Stimulated activated CD4-positive, alpha-beta T cell treated with anti-CD3 and anti-CD28 coated beads, Interleukin-1b, Interleukin-23, amount 100 ng/mL, for 4 hours (primary cell): ENCODE results near the gene OR6K3.
"Not testable (repeated sequence)": the region's sequence is repeated elsewhere in the genome, so short reads cannot be mapped to it uniquely, and the experiment has no call there.

Source experiments
- DNase-seq, 2 donors: peaks; one replicate each; pipeline ENCODE4 v3.0.0-alpha.2; 2020; ENCODE audit warnings: low read depth in 2 of 2

OR6K3 gene, protein sequence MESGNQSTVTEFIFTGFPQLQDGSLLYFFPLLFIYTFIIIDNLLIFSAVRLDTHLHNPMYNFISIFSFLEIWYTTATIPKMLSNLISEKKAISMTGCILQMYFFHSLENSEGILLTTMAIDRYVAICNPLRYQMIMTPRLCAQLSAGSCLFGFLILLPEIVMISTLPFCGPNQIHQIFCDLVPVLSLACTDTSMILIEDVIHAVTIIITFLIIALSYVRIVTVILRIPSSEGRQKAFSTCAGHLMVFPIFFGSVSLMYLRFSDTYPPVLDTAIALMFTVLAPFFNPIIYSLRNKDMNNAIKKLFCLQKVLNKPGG

DNA sequence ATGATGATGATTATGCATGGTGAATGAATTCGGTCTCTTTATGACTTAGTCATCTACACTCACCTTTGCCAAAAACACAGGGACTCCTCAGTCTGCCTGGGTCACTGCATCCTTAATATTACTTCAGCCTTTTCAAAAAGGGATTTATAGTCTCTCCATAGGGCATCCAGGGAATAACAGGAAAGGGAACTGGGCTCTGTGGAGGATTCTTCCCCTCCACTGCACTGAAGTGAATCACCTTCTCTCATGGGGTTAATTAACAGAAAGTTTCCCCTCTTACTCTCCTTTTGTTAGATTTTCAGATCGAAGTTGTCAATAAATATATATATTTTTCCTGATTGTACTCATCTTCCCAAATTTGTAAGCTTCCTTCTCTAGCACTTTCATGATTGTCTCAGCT, at the start of gene OR6K3:
TSS of gene OR6K3 (minus strand) at position 101 of the 400 bp plus-strand sequence. CDS start 2,605 bp downstream, outside the sequence.
- DNase-seq, result no peak

DNA sequence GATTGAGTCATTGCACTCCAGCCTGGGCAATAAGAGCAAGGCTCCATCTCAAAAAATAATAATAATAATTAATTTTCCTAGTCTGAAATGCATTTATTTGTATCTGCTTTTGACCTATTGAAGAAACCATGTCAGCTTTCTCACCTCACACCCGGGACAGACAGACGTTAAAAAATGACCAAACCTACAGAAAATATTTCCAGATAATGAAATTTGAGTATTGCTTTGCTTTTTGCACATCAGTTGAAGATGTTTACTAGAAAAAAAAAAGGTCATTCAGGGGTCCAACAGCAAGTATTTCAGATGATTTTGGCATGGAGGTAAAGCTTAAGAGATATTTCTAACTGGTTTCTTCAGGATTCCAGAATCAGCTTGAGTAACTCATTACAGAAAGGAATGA, 33.9 kb upstream of the OR6K3 start, which contains the start of gene OR6K6:
TSS of gene OR6K6 (plus strand) at position 301 of the 400 bp plus-strand sequence. CDS start 168 bp downstream, outside the sequence.
- no peak for DNase-seq

DNA sequence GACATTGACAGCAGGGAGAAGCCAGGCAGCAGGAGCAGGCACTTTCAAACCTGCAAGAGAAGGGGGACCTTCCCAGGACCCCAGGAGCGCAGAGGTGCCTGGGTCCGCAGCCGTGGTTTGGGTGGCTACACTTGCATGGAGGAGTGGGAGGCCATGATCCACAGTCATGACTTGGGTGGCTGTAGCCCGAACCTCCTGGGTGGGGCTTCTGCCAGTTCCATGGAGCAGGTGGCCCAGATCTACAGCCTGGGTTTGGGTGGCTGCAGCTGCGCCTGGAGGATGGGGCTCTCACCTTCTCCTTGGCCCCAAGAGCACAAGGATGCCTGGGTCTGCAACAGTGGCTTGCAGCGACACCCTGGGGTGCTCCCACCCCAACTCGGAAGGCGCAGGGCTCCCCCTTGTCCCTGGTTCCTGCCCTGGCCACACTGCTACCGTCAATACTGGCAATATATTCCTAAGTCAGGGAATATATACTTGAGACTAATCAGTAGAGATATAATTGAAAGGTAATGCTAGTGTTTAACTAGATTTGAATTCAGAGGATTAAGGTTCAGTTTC, 31.7 kb upstream of the OR6K3 start:
- no peak for DNase-seq

DNA sequence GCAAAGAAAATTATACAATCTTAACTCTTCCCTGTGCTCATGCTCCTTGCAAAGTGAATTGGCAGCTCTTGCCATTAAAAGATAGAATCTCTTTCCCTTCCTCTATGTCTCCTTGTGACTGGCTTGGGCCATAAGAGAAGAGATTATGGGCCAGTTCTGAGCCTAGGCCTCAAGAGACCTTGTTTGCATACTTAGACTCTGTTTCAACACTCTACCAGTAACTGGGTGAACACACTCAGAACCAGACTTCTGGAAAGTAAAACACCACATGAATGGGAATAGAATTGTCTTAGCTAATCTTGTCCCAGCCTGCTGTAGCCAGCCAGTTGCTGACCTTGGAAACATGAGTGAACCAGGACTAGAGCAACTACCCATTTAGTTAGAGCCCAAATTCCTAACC, 15.3 kb upstream of the OR6K3 start:
- DNase-seq, result no peak

DNA sequence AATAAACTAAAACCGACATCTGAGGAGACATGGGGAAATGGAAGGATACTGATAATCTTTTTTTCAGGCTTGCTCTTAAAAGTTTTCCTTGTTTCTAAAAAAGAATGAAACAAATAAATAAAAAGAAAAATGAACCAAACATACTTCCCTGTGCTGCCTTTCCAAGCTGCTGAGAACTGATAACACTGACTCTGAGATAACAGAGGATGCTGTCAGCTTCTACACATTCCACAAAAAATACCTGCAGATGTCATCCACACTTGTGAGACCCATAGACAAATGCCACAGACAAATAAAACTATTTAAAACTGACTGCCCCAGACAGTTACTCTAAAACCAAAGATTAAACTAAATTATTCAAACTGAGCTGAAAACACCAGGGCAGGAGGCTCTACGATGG, 12.0 kb upstream of the OR6K3 start:
- no peak for DNase-seq

DNA sequence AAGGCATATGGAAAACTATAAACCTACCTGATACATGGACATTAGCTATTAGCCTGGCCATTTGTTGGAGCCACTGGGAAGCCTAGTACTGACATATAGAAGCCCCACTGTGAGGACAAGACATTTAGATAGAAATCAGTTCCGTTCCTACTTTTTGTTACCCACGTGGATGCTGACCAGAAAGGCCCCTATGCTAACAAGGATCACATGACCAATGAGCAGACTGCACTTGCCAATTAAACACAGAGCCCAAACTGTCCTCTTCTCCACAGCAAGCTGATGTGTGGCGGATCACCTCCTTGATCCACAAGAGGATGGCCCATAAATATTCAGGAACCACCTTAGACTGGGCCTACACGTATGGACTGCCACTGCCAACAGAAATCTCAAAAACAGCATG, 11.2 kb upstream of the OR6K3 start:
- DNase-seq, result no peak

DNA sequence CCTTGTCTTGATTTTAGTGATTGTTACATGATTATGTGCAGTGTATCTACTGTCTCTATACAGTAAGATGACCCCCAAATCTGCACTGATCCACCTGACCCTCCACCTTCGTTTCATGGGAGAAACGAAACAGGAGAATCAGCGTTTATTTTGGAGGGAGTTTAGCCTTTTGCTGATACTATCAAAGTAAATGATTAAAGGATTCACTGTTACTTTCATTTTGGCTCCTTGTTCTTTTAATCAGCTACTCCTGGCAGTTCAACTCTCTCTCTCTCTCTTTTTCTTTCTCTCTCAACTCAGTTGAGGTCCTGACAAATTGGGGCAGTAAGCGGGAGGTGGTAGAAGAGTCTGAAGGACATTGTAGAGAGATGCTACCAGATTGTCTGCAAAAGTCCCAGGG, 9.9 kb upstream of the OR6K3 start:
- DNase-seq, result no peak

DNA sequence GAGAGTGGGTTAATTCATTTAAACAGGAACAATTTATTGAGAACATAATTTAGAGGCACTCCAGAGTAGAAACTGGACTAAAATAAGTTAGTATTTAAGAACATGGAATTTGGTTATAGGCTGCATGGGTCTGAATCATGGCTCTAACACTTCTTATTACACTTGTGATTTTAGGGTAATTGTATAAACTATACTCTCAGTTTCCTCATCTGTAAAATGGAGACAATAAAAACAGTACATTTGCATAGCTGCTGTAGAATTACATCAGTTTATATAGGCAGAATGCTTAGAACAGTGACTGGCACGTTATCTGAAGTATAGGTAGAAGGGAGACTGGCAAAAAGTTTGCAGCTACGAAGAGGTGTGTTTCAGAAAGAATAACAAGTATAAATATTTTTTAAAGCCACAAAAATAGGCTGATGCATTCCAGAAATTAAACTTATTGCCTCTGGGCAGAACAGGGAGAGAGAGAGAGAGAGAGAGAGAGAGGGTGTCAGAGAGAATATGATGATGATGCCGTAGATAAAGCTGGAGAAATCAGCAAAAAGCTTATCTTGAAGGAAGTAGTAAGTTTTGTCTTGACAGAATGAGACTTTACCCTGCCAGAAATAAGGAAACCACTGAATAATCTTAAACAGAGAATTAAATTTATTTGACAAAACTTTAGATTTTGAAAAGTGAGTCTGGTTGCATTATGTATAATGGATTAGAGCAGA, 8.1 kb upstream of the OR6K3 start:
- no peak for DNase-seq

DNA sequence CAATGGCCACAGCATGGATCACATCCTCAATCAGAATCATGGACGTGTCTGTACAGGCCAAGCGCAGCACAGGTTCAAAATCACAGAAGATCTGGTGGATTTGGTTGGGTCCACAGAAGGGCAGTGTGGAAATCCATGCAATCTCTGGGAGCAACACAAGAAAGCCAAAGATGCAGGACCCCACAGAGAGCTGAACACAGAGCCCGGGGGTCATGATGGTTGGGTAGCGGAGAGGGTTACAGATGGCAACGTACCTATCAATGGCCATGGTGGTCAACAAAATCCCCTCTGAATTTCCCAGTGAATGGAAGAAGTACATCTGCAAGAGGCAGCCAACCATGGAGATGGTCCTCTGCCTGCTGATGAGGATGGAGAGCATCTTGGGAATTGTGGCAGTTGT, 3.9 kb upstream of the OR6K3 start:
- no peak for DNase-seq

DNA sequence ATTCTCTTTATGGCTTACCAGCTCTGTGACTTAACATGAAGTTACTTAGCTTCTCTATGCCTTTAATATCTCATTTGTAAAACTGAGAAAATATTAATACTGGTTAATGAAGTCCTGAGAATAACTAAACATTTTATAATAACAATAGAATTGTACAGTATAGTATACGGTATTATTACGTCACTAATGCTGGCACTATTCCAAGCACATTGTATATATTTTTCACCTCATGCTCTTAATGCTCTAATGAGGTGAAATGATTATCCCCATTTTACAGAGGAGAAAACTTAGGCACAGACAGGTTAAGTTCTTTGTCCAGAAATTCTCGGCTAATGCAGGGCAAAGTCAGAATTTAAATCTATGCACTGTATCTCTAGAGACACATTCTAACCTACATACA, 856 bp downstream of the OR6K3 start:
- DNase-seq, result no peak

DNA sequence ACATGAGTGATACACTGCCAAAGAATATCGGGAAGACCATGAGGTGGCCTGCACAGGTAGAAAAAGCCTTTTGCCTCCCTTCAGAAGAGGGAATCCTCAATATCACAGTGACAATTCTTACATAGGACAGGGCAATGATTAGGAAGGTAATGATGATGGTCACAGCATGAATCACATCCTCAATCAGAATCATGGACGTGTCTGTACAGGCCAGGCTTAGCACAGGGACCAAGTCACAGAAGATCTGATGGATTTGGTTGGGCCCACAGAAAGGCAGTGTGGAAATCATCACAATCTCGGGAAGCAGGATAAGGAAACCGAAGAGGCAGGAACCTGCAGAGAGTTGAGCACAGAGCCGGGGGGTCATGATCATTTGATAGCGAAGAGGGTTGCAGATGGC, 3.2 kb downstream of the OR6K3 start:
- DNase-seq, result no peak

DNA sequence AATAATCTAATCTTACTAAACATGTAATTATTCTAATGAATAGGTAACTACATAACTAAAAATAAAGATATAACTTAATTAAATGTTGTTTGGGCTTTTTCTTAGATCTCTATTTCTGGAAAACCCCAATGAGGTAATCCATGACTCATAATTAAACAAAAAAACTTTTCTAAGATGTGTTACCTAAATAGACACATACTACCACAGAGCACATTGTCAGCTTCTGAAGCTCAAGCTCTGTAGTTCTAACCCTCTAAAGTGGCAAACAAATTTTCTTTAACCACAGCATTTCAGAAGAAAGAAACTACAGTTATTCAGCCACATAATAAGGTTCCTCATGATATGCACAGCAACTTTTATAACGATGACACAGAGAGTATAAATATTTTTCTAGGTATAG, 4.2 kb downstream of the OR6K3 start:
- DNase-seq, result no peak

DNA sequence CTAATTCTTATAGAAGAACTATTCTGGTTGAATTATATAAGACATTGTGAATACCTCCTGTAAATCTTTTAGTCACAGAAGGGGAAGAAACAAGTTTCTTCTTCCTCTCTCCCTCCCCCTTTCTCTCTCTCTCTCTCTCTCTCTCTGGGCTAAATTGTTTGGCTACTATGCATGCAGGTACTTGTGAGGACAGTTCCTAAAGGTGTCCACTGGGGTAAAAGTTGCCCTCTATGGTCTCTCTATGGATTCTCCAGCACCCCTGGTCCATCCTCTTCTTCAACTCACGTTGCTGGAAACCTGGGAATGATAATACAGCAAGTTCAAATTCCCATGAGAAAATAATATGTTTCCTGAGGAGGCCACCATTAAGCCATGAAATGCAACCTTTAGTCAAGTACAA, 5.8 kb downstream of the OR6K3 start:
- DNase-seq, result no peak

DNA sequence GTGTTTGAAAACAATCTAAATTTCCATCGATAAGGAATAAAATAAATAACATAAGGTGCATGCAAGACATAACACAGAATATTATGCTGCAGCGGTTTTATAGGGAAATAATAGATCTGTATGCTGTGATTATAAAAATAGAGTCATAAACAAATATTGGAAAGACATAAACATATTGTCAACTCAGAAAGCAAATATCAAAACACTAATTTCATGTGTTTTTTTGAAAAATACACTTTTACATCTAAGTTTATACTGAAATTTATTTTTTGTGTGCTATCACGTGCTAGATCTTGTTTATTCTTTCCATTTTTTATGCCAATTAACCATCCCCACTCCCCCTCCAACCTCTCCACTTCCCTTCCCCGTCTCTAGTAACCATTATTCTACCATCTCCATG, 9.4 kb downstream of the OR6K3 start:
- DNase-seq, result no peak

DNA sequence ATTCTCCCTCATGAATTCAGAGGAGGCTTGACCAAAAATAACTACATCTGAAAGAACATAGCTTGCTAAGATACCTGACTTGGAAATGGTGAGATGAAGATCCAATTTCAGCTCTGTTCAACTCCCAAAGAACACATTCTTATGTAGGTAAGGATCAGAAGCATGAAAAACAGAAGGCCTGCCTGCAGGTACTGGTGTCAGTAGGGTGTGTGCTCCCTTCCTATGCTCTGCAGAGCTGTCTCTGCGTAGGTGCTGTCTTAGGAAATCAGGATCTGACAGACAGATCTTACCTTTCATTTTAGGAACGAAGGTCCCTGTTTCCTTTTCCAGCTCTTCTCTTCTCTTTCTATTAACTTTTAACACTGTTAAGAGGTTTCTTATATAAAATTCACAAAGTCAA, 14.4 kb downstream of the OR6K3 start:
- no peak for DNase-seq

DNA sequence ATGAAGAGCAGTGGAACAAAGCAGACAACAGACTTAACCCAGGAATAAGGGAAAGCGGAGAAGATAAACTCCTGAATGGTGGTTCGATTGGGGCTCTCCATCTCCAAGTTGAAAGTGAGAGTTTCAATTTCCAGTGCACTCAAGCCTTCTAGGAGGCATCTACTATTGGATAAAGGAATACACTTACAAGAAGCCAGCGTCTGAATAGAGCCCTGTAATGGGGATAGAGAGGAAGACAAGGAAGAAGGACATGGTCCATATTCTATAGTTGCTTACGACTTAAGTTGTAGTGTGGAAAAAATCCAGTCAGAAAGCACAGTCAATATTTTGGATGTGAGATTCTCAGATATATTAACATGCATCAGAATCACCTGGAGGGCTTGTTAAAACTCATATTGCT, 20.0 kb downstream of the OR6K3 start, which contains the start of gene OR6K2:
TSS of gene OR6K2 (minus strand) at position 101 of the 400 bp plus-strand sequence. CDS start at position 101, 0 bp downstream.
- DNase-seq, result no peak

DNA sequence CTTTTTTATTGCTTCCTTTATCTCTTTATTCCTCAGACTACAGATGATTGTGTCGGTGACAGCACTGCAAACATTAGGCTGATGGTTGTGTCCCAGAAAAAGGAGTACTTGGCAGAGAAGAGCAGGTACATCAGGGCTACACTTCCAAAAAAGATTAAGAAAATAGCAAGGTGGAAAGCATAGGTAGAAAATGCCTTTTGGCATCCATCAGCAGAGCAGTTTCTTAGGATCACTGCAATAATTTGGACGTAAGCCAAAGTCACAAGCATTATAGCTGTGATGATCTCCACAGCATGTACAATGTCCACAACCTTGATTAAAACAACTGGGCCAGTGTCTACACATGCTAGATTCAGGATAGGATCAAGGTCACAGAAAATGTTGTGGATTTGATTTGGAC, 25.9 kb downstream of the OR6K3 start:
- DNase-seq, result no peak

DNA sequence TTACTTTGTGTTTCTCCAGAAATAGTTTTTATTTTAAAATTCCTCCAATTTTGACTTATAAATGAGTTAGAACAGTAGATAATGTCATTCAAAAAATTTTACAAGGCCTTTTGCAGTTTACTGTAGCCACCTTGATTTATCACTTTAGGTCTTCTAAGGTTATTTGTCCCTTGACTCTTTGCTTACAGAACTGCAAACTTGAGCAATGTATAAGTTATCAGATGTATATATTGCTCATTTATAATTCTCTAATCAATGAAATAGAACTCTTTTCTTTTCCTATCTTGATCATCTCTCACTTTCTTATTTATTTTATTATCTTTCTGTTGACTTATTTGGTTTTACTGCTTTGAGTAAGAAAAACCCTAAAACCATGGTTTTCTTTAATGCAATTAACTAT, 28.2 kb downstream of the OR6K3 start:
- no peak for DNase-seq

DNA sequence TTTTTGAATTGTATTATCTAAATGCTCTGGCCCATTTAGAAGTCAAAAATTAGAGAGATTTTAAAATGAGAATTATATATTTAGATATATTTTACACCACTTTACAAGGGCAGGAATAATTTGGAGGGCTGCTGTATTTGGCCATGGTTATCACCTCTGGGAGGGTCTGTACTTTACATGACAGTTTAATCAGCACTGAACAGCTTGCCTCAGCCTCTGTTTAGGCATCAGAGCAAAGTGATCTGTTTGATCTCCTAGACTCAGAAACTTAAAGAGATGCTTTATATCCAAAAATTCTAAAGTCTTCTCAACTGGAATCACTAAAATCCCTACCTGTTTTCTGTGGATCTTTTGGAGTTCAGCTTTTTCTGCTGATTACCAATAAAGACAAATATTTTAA, 28.6 kb downstream of the OR6K3 start:
- no peak for DNase-seq

DNA sequence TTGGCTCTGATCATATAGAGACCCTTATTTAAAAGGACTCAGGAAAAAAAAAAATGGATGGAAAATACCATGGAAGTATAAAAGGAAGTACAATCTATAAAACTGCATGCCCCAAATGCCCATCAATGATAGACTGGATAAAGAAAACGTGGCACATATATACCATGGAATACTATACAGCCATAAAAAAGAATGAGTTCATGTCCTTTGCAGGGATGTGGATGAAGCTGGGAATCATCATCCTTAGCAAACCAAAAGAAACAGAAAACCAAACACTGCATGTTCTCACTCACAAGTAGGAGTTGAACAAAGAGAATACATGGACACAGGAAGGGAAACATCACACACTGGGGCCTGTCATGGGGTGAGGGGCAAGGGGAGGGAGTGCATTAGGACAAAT, 29.4 kb downstream of the OR6K3 start:
- not testable (repeated sequence) for DNase-seq

DNA sequence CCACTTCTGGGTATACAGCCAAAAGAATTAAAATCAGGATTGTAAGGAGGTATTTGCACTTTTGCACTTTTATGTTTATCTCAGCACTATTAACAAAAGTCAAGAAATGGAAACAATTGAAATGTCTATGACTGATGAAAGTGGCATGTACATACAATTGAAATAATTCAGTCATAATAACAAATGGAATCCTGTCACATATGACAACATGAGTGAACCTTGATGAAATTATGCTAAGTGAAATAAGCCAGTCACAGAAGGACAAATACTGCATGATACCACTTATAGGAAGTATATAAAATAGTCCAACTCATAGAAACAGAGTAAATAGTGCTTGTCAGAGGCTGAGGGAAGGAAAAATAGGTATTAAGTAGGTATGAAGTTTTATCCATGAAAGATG, 30.6 kb downstream of the OR6K3 start:
- no peak for DNase-seq

DNA sequence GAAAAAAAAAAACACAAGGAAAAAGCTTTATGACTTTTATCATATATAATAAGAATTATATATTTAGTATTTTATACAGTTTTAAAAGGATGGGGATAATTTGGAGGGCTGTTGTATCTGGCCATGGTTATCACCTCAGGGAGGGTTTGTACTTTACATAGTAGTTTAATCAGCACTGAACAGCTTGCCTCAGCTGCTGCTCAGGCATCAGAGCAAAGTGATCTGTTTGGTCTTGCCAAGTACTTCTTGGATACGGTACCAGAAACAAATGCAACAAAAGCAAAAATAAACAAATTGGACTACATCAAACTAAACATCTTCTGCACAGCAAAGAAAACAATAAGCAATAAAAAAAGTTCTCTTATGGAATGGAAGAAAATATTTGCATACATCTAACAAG, 31.4 kb downstream of the OR6K3 start:
- DNase-seq, result no peak

DNA sequence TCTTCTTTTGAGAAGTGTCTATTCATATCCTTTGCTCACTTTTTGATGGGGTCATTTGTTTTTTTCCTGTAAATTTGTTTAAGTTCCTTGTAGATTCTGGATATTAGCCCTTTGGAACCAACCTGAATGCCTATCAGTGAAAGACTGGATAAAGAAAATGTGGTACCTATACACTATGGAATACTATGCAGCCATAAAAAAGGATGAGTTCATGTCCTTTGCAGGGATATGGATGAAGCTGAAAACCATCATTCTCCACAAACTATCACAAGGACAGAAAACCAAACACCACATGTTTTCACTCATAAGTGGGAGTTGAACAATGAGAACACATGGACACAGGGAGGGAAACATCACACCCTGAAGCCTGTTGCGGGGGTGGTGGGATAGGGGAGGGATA, 32.2 kb downstream of the OR6K3 start:
- not testable (repeated sequence) for DNase-seq
